ENCODE data around the gene HOMER2.

The HOMER2 gene

DNA sequence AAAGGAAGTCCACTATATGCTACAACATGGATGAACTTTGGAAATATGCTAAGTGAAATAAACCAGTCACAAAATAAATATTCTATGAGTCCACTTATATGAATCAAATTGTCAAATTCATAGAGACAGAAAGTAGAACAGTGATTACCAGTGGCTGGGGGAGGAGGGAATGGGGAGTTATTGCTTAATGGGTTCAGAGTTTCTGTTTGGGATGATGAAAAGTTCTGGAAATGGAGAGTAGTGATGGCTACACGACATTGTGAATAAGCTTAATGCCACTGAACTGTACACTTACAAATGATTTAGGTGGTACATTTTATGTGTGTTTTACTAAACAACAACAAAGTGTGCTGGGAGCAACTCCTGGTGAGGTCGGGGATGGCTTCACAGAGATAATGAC, 38.1 kb downstream of the HOMER2 start:
- DNase-seq (ENCODE audit: low read depth) = no peak
- TF ChIP-seq, protein P1, sequence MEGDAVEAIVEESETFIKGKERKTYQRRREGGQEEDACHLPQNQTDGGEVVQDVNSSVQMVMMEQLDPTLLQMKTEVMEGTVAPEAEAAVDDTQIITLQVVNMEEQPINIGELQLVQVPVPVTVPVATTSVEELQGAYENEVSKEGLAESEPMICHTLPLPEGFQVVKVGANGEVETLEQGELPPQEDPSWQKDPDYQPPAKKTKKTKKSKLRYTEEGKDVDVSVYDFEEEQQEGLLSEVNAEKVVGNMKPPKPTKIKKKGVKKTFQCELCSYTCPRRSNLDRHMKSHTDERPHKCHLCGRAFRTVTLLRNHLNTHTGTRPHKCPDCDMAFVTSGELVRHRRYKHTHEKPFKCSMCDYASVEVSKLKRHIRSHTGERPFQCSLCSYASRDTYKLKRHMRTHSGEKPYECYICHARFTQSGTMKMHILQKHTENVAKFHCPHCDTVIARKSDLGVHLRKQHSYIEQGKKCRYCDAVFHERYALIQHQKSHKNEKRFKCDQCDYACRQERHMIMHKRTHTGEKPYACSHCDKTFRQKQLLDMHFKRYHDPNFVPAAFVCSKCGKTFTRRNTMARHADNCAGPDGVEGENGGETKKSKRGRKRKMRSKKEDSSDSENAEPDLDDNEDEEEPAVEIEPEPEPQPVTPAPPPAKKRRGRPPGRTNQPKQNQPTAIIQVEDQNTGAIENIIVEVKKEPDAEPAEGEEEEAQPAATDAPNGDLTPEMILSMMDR (conservative IDR thresholded peaks at IDR 0.05; ENCODE audit: low read length) = no peak
- H3K4me3 ChIP-seq (ENCODE audit: low read length) = no peak overlapping the region

DNA sequence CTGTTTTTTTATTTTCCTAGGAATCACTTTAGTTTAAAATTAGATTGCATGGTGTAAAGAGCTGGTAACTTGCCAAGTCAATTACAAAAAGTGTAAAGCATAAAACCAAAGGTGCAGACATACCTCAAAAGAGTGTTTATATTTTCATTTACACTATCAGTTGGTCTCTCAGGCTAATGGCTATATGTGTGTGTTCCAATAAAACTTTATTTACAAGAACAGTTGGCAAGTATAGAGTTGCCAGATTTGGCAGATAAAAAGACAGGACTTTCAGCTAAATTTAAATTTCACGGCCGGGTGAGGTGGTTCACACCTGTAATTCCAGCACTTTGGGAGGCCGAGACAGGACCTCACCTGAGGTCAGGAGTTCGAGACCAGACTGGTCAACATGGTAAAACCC, 41.1 kb downstream of the HOMER2 start:
- no peak overlapping the region for H3K4me3 ChIP-seq (ENCODE audit: low read length)
- TF ChIP-seq, protein P1 (conservative IDR thresholded peaks at IDR 0.05; ENCODE audit: low read length) = no peak
- DNase-seq (ENCODE audit: low read depth) = no peak

DNA sequence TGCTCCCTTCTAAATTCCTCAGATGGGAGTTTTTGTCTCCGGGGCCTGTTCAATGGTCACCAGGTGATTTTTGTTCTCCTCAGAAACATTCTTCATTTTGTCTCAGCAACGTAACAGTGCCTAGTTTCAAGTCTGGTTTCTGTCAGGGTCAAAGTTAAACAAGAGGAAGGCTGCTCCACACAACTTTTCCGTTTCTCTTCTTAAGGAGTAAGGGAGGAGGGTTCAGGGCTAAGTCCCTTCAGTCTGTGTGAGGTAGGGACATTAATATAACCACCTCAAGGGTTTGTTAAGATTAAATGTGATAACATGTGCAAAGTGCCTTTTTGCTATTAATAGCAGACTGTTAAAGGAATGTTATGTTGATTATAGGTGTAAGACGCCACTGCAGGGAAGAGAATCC, 41.8 kb downstream of the HOMER2 start:
- TF ChIP-seq, protein P1 (conservative IDR thresholded peaks at IDR 0.05; ENCODE audit: low read length) = no peak
- no peak for DNase-seq (ENCODE audit: low read depth)
- no peak overlapping the region for H3K4me3 ChIP-seq (ENCODE audit: low read length)

DNA sequence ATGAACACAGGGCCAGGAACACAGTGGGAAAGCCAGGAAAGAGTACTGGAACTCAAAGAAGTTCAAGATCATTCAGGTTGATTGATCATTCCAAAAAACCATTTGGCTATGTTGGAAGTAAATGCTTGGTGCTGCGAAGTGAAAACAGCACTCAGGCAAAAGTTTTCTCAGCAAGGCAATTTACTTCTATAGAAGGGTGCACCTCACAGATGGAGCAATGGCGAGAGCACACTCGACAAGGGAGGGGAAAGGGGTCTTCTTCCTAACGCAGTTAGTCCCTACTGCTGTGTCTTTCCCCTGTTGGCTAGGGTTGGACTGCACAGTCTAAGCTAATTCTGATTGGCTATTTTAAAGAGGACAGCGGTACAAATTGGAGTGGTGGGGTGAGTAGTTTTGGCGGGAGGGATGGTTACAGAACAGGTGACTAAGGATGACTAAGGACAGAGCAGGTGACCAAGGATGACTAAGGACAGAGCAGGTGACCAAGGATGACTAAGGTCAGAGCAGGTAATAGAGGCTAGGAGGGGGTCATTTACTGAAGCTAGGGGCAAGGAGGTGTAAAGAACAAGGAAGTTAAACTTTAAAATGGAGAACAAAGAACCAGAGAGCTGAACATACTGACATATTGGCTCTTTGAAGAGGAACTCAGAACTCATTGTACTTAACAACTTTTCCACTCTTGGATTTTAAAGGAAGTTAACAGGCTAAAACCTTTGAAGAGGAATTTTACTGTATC, 43.3 kb downstream of the HOMER2 start:
- H3K4me3 ChIP-seq (ENCODE audit: low read length) = no peak overlapping the region
- TF ChIP-seq, protein P1 (conservative IDR thresholded peaks at IDR 0.05; ENCODE audit: low read length) = no peak
- no peak for DNase-seq (ENCODE audit: low read depth)

DNA sequence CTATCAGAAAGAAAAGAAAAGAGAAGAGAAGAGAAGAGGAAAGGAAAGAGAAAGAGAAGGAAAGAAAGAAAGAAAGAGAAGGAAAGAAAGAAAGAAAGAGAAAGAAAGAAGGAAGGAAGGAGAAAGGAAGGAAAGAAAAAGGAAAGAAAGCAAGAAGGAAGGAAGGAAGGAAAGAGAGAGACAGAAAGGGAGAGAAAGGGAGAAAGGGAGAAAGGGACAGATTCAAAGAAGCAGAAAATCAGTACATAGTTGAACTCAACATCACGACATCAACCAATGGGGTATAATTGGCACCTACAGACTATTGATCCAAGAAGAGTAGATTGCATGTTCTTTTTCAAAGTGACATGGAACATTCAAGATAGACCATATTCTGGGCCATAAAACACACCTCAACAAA, 45.2 kb downstream of the HOMER2 start:
- H3K4me3 ChIP-seq (ENCODE audit: low read length) = no peak overlapping the region
- DNase-seq (ENCODE audit: low read depth) = no peak
- TF ChIP-seq, protein P1 (conservative IDR thresholded peaks at IDR 0.05; ENCODE audit: low read length) = no peak

DNA sequence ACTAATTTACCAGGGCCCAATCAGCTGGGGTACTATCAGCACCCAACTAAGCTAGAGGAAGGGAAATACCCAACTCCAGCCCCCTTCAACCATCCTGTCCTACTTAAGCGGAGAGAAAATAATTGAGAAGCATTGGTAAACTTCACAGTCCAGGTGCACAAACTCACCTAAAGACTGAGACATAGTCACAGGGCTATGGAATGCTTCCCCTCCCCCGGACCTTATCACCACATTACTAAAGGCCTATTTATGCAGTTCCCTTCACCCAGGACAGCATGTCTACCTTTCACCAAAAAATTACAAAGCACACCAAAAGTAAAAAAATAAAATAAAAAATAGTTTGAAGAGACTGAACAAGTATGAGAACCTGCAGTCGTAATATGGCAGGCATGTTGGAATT, 47.9 kb downstream of the HOMER2 start:
- TF ChIP-seq, protein P1 (conservative IDR thresholded peaks at IDR 0.05; ENCODE audit: low read length) = no peak
- no peak for DNase-seq (ENCODE audit: low read depth)
- H3K4me3 ChIP-seq (ENCODE audit: low read length) = no peak overlapping the region

DNA sequence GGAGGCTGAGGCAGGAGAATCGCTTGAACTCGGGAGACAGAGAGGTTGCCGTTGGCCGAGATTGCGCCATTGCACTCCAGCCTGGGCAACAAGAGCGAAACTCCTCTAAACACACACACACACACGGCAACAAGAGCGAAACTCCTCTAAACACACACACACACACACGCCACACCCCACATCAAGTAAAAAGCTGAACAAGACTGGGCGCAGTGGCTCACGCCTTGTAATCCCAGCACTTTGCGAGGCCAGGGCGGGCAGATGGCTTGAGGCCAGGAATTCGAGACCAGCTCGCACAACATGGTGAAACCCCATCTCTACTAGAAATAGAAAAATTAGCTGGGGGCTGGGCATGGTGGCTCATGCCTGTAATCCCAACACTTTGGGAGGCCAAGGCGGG, 49.0 kb downstream of the HOMER2 start:
- DNase-seq (ENCODE audit: low read depth) = no peak
- TF ChIP-seq, protein P1 (conservative IDR thresholded peaks at IDR 0.05; ENCODE audit: low read length) = no peak
- H3K4me3 ChIP-seq (ENCODE audit: low read length) = no peak overlapping the region

Data from AG10803 (cell line).